GM21528 (cell line): ENCODE results near the gene SLIT3.

ENCODE experiments used
- ATAC-seq: cut with Tn5 transposase; IDR thresholded peaks from one replicate; pipeline ENCODE4 v1.9.1; 2021; ENCODE audit warnings: mild to moderate bottlenecking, moderate library complexity; ENCODE audit not compliant: unreplicated experiment, low FRiP score

SLIT3 gene

DNA sequence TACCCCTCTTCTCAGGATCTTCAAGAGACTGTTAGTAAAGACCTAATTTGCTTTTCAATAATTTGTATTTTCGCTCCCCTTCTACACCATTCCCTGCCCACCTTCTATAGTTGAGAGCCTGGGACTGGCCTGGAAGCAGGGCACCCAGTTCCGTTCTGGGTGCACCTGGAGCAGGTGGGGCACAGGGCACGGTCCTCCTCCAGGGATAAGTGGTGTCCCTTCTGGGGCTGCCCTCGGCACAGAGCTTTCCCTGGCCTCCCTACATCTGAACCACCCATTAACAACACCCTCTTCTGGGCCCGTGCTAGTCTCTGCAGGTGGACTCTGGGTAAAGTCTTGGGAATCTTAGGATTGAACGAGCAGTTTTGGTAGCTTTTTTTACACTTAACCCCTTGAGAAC, 628.9 kb downstream of the SLIT3 start:
- no peak for ATAC-seq

DNA sequence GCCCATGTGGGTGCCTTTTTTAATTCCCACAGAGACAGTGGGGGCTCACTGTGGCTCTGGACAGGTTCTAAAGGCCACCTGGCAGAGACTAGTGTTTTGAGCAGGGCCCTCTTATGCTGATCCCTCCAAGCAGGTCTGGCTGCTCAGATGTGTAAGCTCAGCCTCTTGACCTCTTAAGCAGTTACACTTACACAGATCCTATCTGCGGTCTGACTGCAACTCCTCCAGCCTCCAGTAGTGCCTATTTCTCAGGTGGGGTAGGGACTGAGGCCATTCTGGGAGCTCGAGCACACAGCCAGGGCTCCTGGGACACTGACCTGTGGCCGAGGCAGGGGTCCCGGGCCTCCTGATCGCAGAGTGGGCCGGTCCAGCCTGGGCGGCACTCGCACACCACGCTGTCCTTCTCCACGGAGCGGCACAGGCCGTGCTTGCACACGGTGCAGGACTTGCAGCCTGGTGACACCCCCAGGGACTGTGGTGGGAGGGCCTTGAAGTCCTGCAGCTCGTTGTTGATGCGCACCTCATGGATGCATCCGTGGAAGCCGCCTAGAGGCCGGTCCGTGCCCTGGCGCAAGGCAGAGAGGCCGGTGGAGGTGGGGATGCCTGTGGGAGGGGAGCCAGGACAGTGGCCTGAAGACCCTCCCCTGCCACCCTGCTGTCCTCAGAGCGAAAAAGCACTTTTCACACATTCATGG, 629.9 kb downstream of the SLIT3 start:
- ATAC-seq: no peak

DNA sequence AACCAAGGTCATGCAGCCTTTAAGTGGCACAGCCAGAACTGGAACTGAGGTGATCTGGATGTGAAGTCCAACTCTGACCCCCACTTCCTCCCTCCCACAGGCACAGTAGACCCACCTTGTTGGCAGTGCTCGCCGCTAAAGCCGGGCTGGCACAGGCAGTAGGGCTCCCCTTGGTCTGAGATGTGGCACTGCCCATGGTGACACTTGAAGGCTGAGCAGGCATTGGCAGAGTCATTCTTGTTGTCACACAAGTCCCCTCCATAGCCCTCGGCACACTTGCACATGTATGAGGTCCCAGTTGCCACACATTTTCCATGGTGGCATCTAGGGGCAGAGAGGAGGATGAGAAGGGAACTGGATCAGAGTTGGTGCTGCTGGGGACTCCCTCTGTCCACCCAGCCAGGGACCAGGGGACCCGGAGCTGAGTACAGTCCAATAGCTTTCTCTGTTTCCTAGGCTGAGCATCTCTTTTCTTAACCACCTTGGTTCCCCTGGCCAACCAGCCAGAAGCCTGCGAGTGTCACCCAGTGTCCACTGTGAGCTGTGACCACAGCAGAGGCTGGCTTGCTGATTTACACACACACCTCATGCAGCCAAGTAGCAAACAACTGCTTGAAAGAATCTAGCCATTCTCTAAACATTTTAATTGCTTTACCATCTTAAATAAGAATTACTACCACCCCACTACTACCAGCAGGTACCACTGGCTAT, 631.1 kb downstream of the SLIT3 start:
- ATAC-seq: no peak

DNA sequence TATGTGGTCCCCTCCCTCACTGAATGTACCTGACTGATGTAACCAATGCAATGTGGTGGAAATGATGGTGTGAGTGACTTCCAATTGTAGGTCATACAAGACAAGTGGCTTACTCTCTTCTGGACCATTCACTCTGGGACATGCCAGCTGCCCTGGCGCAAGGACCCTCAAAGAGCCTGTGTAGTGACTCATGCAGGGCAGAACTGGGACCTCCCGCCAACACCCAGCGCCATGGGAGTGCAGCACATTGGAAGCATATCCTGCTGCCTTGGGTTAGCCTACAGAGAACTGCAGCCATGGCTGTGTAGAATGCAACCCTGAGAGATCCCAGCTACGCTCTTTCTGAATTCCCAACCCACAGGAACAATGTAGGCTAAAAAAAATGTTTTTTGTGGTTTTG, 631.8 kb downstream of the SLIT3 start:
- ATAC-seq: no peak

DNA sequence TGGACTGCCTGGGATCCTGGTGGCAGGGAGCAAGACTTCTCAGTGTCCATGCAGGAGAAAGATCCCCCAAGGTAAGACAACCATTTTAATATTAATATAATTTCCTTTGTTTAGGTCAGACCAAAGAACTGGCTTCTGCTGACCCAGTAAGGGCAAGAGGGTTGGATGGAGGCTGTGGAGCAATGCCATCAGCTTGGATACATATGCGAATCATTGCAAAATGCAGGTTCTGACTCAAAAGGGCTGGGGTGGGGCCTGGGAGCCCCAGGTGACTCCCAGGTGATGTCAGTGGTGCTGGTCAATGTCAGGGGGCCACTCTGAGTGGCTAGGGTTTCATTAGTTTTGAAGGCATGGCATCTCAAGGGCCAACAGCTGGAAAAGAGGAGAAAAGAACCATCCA, 632.9 kb downstream of the SLIT3 start:
- no peak for ATAC-seq

DNA sequence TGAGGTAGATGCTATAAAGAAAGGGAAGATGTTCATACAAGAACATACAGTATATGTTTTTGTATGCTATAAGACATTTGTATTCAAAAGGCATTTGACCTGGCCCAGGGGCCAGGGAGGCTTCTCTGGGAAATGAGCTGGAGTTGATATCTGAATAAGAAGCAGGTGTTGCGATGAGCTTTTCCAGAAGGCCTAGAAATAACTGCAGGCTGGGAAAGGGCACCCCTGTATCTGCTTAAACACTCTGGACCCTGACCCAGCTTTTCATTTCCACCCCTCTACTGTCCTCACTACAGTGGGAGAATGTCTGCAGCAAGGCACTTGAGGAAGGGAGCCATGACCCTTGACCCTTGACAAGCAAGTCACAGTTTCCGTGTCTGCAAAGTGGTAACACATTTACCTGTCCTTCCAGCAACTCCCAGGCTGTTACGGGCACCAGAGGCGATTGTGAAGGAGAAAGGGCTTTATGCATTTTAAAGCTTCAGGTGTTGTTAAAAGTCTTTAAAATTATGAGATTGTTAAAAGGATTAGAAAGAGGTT, 633.6 kb downstream of the SLIT3 start:
- ATAC-seq: no peak

DNA sequence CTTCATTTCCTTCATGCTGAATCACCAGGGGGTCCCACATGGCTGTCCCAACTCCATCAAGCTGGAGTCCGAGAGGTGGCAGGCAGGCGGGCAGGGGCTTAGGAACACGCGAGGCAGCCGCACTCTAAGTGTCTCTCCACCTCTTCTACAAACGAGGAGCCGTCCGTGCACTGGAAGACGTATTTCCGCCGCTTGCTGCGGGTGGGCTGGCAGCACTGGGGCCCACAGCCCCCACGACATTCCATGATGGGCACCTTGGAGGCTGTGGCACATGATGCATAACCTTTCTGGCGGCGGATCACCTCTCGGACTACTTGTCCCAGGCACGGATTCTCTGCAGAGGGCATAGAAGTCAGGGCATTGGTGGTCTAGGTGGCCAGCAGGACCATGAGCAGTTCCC, 634.6 kb downstream of the SLIT3 start:
- ATAC-seq: no peak

DNA sequence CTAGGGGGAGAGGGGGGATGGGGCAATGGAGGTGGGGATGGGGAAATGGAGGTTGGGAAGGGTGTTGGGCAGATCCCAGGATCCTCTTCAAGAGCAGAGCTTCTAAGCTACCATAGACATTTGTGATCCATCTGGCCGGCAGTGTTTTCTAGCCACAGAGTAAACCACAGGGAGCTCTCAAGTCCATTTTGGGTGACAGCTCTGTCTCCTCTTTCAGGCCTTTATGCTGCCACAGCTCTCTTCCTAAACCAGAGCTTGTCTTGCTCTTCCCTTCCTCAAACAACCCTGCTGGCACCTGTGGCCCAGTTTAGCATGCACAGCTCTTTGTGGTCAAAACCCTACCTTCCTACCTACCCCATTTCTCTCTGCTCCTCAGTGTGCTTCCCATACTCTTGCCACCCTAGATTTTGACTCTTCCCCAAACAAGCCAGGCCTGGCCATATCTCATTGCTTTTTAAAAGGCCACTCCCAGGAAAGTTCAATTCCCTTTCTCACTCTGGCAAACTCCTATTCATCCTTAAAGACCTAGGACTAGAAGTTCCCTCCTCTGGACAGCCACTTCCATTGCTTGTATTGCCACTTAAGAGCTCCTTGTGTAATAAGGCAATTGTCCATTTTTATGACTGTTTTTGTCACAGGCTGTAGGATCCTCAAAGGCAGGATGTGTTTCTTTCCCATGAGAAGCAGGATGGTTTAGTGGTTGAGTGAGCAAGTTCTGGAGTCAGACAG, 637.5 kb downstream of the SLIT3 start:
- no peak for ATAC-seq

DNA sequence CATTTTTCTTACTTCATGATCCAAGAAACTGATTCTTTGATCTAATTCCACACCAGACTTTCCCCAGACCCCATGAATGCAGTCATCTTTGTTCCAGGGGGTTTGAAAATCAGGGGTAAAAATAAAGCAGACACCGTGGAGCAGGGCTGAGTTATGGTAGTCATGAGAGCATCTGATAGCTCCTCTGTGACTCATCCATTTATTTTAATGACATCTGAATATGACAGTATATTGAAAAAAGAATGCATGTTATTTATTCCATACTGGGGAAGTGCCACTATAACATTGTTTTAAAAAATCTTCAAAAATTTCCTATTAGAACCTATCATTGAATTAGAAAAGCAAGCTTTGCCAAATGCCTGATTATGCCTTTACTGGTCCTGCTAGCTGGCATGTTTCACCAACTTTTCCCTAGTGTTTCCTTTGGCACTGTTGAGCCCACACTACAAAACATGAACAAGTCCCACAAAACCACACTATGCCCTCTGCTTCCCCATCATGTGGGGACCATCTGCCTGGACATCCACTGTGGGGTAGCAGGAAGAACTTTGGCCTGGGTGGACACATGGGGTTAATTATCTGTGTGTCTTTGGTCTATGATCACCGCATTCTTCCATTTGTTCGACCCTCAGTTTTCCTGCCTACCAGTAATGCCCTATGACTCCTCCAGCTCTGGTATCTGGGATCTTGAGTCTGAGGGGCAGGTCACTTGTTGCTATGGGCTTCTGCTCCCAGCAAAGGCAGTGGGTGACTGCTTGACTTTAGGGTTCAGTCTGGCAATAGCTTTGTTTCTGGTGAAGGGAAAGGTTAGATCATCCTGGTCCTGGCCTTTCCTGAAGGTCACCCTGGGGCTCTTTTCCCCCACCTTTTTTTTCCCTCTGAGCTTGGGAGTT, 639.1 kb downstream of the SLIT3 start:
- ATAC-seq: no peak

DNA sequence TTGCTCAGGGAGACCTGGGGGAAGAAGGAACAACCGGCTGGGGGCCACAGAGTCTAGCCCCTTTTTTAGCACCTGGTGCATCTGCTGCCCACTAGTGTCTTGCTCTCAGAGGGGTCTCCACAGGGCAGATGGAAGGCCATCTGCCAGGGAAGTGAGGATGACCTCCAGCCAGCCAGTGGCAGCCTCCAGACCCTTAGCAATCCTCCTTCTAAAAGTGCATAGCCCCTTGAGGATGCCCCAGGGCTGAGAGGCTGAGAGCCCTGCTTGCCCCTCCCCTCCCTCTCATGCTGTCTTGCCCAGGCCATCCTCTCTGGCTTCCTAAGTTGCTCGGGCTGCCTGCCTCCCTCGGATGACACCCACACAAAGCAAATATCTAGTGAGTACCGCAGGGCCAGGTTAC, 640.2 kb downstream of the SLIT3 start:
- no peak for ATAC-seq

DNA sequence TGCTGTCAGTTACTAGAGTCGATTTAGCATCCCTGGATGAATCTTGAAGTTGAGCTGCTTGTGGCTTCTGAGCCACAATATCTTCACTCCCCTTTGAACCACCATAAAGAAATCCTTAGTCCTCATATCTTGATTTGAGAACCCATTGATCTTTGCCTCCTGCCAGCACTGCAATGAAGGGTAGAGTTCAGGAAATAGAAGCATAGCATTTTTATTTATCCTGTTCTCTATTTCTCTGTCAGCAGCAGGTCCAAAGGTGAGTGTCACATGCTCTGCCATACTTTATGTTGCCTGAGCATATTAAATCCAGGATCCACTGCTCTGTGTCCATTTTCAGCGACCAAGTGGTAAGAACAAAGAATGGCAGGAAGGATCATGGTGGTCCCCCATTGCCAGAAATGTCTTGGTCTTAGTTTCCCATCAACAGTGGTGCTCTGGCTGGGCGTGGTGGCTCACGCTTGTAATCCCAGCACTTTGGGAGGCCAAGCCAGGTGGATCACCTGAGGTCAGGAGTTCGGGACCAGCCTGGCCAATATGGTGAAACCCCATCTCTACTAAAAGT, 641.6 kb downstream of the SLIT3 start:
- no peak for ATAC-seq

DNA sequence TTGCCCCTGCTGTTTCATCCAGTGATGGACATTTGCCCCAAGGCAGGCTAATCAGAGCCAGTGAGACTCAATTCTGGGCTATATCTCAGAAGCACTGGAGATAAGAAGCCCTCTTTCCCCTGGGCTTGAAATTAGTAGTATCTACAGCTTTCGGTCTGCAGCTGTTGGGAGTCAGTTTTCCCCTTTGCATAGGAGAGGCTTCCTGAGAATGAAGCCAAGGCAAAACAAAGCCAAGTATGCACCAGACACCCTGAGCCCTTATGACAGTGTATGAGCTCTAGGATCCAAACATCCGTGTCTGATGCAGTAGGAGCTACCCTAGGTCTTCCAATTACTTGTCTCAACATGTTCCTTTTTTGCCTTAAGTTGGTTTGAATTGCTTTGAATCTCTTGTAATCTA, 642.5 kb downstream of the SLIT3 start:
- no peak for ATAC-seq

DNA sequence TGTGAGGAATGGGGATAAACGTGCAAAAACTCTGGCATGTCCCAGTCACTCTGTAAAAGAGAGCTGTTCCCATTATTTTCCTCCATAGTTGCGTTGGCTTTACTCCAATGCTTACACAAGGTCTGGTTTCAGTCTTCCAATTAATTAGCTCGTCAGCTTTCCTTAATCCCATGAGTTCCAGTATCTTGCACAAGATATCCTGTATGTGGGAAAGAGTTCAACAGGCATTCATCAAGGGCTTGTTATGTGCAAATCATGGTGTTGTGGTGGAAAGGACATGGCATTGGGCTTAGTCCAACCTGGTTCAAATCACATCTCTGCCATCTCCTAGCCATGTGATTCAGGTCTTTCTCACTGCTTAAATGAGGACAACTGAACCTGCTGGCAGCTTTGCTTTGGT, 644.3 kb downstream of the SLIT3 start:
- ATAC-seq: no peak

DNA sequence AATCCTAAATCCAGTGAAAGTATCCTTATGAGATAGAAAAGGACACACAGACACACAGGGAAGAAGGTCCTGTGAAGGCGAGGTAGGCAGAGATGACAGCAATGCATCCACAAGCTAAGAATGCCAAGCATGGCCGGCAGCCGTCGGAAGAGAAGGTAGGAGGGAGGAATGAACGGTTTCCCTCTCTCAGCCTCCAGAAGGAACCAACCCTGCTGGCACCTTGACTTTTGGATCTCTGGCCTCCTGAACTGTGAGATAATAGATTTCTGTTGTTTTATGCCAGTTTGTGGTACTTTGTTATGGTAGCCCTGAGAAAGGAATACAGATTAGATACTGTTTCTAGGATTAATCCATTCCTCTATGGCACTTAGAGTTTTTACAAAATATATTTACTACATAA, 645.6 kb downstream of the SLIT3 start:
- no peak for ATAC-seq

DNA sequence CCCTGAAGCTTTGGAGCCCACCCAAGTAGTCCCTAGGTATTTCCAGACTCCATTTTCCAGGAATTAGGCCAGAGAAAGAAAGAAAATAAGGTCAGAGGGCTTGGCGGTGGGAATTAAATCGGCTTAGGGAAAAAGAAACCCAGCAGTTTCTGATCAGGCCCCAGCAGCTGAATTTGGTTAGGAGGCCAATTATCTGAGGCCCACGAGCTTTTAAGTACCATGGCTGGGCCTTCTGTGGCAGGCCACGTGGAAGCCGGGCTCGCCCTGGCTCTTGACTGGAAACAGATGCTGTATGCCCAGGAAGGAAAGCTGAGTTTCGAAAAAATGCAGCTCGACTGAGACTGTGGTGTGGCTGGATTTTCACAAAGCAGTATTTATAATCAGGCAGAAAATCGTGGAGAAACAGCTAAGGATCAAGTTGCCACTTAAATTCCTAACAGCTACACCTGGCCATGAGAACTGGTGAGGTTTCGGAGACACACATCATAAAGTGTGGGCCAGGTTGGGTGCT, 646.7 kb downstream of the SLIT3 start:
- no peak for ATAC-seq

DNA sequence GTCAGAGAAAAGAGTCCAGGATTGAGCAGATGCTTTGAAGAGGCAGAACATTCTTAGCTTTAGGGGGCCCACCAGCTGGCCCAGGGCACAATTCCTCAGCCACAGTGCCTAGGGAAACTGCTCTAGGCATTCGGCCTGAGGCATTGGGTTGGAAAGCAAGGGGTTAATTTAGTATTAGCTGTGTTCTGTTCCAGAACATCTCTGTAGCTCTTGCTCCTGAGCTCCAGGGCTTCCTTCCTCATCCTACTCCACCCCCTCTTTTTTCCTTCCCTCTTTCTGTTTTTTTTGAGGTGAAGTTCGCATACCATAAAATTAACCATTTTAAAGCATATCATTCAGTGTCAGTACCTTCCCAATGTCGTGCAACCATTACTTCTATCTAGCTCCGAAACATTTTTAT, 647.3 kb downstream of the SLIT3 start:
- no peak for ATAC-seq

DNA sequence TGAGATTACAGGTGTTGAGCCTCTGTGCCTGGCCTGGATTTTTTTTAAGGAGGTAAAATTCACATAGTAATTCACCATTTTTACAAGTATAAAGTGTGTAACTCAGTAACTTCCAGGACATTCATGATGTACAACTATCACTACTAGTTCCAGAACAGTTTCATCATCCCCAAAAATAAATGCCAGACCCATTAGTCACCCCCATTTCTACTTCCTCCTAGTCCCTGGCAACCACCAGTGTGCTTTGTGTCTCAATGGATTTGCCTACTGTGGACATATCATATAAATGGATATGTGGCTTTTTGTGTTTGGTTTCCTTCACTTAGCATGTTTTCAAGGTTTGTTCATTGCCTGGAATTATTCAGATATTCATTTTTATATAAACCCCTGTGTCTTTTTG, 649.3 kb downstream of the SLIT3 start:
- ATAC-seq: no peak

DNA sequence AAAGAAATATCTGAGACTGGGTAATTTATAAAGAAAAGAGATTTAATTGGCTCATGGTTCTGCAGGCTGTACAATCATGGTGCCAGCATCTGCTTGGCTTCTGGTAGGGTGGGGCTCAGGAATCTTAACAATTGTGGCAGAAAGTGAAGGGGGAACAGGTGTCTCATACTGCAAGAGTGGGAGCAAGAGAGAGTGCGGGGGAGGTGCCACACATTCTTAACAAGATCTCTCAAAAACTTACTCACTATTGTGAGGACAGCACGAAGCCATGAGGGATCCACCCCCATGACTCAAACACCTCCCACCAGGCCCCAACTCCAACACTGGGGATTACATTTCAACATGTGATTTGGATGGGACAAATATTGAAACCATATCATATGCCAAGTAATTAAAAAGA, 651.6 kb downstream of the SLIT3 start:
- ATAC-seq: no peak

DNA sequence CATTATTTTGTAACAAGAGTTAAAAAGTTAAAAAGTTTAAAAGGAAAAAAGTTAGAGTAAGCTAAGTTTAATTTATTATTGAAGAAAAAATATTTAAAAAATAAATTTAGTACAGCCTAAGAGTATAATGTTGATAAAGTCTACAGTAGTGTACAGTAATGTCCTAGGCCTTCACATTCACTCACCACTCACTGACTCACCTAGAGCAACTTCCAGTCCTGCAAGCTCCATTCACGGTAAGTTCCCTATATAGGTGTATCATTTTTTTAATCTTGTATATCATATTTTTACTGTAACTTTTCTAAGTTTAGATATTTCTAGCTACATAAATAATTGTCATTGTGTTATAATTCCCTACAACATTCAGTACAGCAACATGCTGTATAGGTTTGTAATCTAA, 652.4 kb downstream of the SLIT3 start:
- ATAC-seq: no peak

DNA sequence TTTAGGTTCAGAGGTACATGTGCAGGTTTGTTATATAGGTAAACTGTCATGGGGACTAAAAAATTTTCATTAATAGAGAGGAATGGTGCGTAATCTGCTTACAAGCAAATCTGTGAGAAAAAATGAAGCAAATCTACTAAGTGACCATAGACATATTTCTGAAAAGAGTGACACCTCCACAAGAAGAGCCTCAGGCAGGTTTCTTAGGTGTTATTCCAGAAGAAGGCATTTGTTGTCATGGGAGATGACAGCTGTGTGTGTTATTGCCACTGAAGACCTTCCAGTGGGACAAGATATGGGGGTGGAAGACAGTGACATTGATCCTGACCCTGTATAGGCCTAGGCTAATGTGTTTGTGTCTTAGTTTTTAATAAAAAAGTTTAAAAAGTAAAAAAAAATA, 652.9 kb downstream of the SLIT3 start:
- no peak for ATAC-seq
